ENCODE results near the gene TMEM129. TPM values are rescaled to one million over a fixed set of nuclear protein-coding genes. Genes with fewer than 3 reads are reported as not detected.
A peak's percentile ranks its signal among the peaks of the same experiment; 100 is the strongest.

The TMEM129 gene
- total RNA-seq, 2 experiments from 2014 or later, result 39.2 to 44.0 TPM

GRCh38 chr4:1715002-1715758 is 5.9 kb downstream of the TMEM129 start:
- Histone ChIP-seq H3K4me3 (ENCODE audit: low read depth, low read length, poor library complexity, severe bottlenecking) (peak overlapping the region; percentile 86), H3K4me2 (ENCODE audit: low read length) (peak overlapping the region; percentile 91), H3K36me3 (ENCODE audit: insufficient read depth, low read length) (peaks cover 77% of the 10 kb centered on the region), H4K20me1 (ENCODE audit: insufficient read depth, low read length) (peaks cover 26% of the 10 kb centered on the region), H3K9me3 (ENCODE audit: low read length) (no peaks in the 10 kb centered on the region), H3K9me2 (ENCODE audit: insufficient read depth, low read length) (no peaks in the 10 kb centered on the region), H2AFZ (ENCODE audit: low read length) (no peak overlapping the region), H3K4me1 (ENCODE audit: insufficient read depth, low read length, poor library complexity, severe bottlenecking) (peaks cover 68% of the 10 kb centered on the region), H3K27ac (ENCODE audit: low read depth, low read length, poor library complexity, severe bottlenecking) (peak overlapping the region; percentile 85), H3K79me2 (ENCODE audit: insufficient read depth, low read depth, low read length) (peaks cover 67% of the 10 kb centered on the region)
- ChIA-PET POLR2A (interaction anchor here (1.4 to 1.5 kb wide), 2 partner anchors 8 to 141 kb away, joined by 3 read pairs; partner anchors contain the start of gene LETM1), CTCF (ENCODE audit: unreplicated experiment) (interaction anchor here (0.5 kb wide), 1 partner anchor 21 kb away, joined by 3 read pairs; no protein-coding TSS in a partner anchor)
- peak; percentile 83 for DNase-seq (ENCODE audit: low spot score)
- TF ChIP-seq CTCF (conservative IDR thresholded peaks at IDR 0.05; ENCODE audit: low read length), result no peak
- no TSS peak for BruUV-seq (replicated peaks)
- intact Hi-C loops (cut with micrococcal nuclease; ENCODE audit: unreplicated experiment), result loop anchor here (10.0 kb wide), 2 partner anchors 750 to 1040 kb away; partner anchors contain the start of genes ATP5ME, MYL5 and RNF4

GRCh38 chr4:1714303-1715001 is 6.7 kb downstream of the TMEM129 start:
- Histone ChIP-seq H3K9me2 (ENCODE audit: insufficient read depth, low read length) (no peaks in the 10 kb centered on the region), H4K20me1 (ENCODE audit: insufficient read depth, low read length) (peaks cover 31% of the 10 kb centered on the region), H3K36me3 (ENCODE audit: insufficient read depth, low read length) (peaks cover 83% of the 10 kb centered on the region), H2AFZ (ENCODE audit: low read length) (no peak overlapping the region), H3K27ac (ENCODE audit: low read depth, low read length, poor library complexity, severe bottlenecking) (peak overlapping the region; percentile 85), H3K79me2 (ENCODE audit: insufficient read depth, low read depth, low read length) (peaks cover 68% of the 10 kb centered on the region), H3K4me3 (ENCODE audit: low read depth, low read length, poor library complexity, severe bottlenecking) (peak overlapping the region; percentile 86), H3K4me1 (ENCODE audit: insufficient read depth, low read length, poor library complexity, severe bottlenecking) (peaks cover 68% of the 10 kb centered on the region), H3K4me2 (ENCODE audit: low read length) (peak overlapping the region; percentile 91), H3K9me3 (ENCODE audit: low read length) (no peaks in the 10 kb centered on the region)
- ChIA-PET POLR2A (interaction anchor here (0.6 to 1.5 kb wide), 5 partner anchors 9 to 151 kb away, joined by 3 to 5 read pairs (median 3); partner anchors contain the start of gene LETM1), CTCF (ENCODE audit: unreplicated experiment) (interaction anchor here (0.5 kb wide), 1 partner anchor 20 kb away, joined by 3 read pairs; no protein-coding TSS in a partner anchor)
- intact Hi-C loops (cut with micrococcal nuclease; ENCODE audit: unreplicated experiment), result loop anchor here (5.0 to 10.0 kb wide), 3 partner anchors 132 to 1040 kb away; partner anchors contain the start of genes ATP5ME, MYL5 and RNF4
- no TSS peak for BruUV-seq (replicated peaks)
- TF ChIP-seq CTCF (conservative IDR thresholded peaks at IDR 0.05; ENCODE audit: low read length) (peak; percentile 57), EZH2phosphoT487 (IDR thresholded peaks at IDR 0.05; ENCODE audit: borderline replicate concordance, low read depth, low read length) (no peak)
- peak; percentile 77 for DNase-seq (ENCODE audit: low spot score)

Data from OCI-LY7 (cell line).